GM18868 (cell line): ENCODE data around the gene PLA2G4C.

Source experiments
- ATAC-seq: cut with Tn5 transposase; IDR thresholded peaks from one replicate; pipeline ENCODE4 v1.9.1; 2021; ENCODE audit warnings: mild to moderate bottlenecking, moderate library complexity; ENCODE audit not compliant: unreplicated experiment

PLA2G4C gene

GRCh38 chr19:48061401-48062344, 48.9 kb downstream of the PLA2G4C start:
- no peak for ATAC-seq

- ATAC-seq = no peak
These were observed 50.2 kb downstream of the PLA2G4C start for GRCh38 chr19:48060381-48060780.

GRCh38 chr19:48059331-48059730, 51.3 kb downstream of the PLA2G4C start:
- no peak for ATAC-seq

- no peak for ATAC-seq
These were observed 56.8 kb downstream of the PLA2G4C start for GRCh38 chr19:48053856-48054255.

- no peak for ATAC-seq
These were observed 57.5 kb downstream of the PLA2G4C start for GRCh38 chr19:48053076-48053475.

GRCh38 chr19:48051335-48052033, 59.1 kb downstream of the PLA2G4C start:
- no peak for ATAC-seq

- ATAC-seq = no peak
These were observed 66.1 kb downstream of the PLA2G4C start for GRCh38 chr19:48044561-48044960.

- ATAC-seq = no peak
These were observed 66.8 kb downstream of the PLA2G4C start, which contains the start of gene CABP5 for GRCh38 chr19:48043675-48044258. CABP5 (minus strand) TSS chr19:48044079; CDS start chr19:48043922, 157 bp downstream.

GRCh38 chr19:48041877-48042580, 68.6 kb downstream of the PLA2G4C start:
- no peak for ATAC-seq

GRCh38 chr19:48036765-48037164, 73.9 kb downstream of the PLA2G4C start:
- no peak for ATAC-seq

- no peak for ATAC-seq
These were observed 77.0 kb downstream of the PLA2G4C start for GRCh38 chr19:48033604-48034003.

- no peak for ATAC-seq
These were observed 80.5 kb downstream of the PLA2G4C start for GRCh38 chr19:48030073-48030472.

GRCh38 chr19:48029431-48029830, 81.2 kb downstream of the PLA2G4C start:
- ATAC-seq = no peak

GRCh38 chr19:48025480-48025879, 85.1 kb downstream of the PLA2G4C start:
- ATAC-seq = no peak

GRCh38 chr19:48023518-48023917, 87.1 kb downstream of the PLA2G4C start:
- no peak for ATAC-seq

- no peak for ATAC-seq
These were observed 87.6 kb downstream of the PLA2G4C start for GRCh38 chr19:48023011-48023410.

- ATAC-seq = no peak
These were observed 89.9 kb downstream of the PLA2G4C start for GRCh38 chr19:48020686-48021085.

GRCh38 chr19:48010932-48011758, 99.5 kb downstream of the PLA2G4C start:
- no peak for ATAC-seq

GRCh38 chr19:48006762-48007161, 103.9 kb downstream of the PLA2G4C start:
- no peak for ATAC-seq

GRCh38 chr19:48004236-48004635, 106.4 kb downstream of the PLA2G4C start:
- ATAC-seq = no peak
